NCI-H2227 (cell line): Measurements from ENCODE around the gene RPL13A.
"Not testable (repeated sequence)": the region's sequence is repeated elsewhere in the genome, so short reads cannot be mapped to it uniquely, and the experiment has no call there.

ENCODE experiments used
- DNase-seq: peaks from one replicate; lab custom pipeline; 2025; ENCODE audit not compliant: unreplicated experiment; lab: John Stamatoyannopoulos, UW

Gene RPL13A

DNA sequence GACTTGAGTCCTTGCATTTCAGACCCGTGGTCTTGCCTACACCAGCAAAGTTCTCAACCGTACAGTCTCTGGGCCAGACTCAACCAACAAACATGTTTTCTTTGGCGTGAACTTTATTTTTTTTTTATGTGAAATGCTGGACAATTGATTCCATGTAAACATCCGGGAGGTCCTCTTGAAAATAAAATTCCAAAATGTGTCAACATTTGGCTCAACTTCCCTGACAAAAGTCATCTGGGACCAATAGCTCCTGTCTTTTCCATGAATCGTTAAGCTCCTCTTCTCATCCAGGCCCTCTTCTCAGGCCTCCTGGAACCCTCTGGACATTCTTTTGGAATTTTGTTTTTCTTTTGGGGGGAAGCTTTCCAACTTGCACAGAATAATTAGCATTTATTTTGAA lies 31.6 kb upstream of the RPL13A start:
- DNase-seq: no peak

DNA sequence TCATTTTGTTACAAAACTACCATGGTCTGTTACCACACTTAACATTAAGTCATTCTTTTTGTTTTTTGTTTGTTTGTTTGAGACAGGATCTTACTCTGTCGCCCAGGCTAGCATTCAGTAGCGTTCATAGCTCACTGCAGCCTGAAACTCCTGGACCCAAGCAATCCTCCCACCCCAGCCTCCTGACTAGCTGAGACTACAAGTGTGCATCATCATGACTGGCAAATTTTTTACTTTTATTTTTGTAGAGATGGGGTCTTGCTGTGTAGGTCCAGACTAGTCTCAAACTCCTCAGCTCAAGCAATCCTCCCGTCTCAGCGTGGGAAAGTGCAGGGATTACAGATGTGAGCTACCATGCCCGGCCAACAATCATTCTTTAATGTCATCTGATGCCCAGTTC lies 31.1 kb upstream of the RPL13A start:
- no peak for DNase-seq

DNA sequence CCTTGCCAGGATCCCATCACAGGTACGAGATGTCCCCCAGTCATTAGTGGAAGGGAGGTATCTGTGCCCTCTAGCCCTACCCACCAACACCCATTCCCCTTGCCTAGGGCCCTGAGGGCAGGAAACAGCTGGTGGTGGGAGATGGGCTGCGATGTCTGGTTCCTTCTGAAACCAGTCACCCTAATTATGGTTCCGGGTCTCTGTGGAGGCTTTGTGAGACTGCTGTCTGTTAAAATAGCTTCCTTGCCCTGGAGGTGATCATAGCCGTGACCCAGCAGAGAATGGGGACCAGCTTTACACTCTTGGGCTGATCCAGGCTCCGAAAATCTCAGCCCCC lies 28.9 kb upstream of the RPL13A start:
- no peak for DNase-seq

DNA sequence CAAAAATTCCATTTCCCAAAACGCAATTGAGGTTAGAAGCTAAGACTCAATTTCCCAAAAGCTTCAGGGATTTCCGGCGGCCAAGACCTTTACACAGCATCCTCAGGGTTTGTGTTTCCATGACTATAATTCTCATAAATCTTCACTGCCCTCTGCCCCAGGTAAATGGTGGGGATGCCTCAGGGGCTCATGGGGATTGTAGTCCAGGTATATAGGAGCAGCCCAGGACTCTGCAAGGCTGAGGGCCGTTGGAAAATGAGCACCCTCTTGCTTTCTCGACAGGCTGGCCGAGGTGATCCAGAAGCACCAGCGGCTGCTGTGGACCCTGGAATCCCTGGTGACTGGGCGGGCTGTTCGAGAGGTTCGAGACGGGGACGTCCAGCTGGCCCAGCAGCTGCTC lies 28.0 kb upstream of the RPL13A start:
- no peak for DNase-seq

DNA sequence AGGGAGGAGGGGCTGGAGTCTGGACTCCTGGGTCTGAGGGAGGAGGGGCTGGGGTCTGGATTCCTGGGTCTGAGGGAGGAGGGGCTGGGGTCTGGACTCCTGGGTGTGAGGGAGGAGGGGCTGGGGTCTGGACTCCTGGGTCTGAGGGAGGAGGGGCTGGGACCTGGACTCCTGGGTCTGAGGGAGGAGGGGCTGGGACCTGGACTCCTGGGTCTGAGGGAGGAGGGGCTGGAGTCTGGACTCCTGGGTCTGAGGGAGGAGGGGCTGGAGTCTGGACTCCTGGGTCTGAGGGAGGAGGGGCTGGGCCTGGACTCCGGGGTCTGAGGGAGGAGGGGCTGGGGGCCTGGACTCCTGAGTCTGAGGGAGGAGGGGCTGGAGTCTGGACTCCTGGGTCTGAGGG lies 26.3 kb upstream of the RPL13A start:
- not testable (repeated sequence) for DNase-seq

DNA sequence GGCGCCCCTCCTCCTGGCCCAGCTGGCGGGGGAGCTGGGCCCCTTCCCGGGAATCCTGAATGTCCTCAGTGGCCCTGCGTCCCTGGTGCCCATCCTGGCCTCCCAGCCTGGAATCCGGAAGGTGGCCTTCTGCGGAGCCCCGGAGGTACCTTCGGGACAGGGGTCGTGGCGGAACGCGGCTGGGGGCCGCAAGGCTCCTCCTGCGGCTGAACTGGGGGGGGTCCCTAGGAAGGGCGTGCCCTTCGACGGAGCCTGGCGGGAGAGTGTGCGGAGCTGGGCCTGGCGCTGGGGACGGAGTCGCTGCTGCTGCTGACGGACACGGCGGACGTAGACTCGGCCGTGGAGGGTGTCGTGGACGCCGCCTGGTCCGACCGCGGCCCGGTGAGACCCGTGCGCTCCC lies 25.8 kb upstream of the RPL13A start:
- DNase-seq: no peak

DNA sequence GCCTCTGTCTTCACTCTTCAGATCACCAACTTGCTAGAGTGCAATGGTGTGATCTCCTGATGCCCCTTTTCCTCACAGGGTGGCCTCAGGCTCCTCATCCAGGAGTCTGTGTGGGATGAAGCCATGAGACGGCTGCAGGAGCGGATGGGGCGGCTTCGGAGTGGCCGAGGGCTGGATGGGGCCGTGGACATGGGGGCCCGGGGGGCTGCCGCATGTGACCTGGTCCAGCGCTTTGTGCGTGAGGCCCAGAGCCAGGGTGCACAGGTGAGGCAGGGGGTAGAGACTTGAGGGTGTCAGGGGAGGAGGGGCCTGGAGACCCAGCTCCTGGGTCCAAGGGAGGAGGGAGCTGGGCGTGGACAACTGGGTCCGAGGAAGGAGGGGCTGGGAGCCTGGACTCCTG lies 24.9 kb upstream of the RPL13A start:
- DNase-seq: no peak

GRCh38 chr19:49463960-49464740 lies 23.3 kb upstream of the RPL13A start:
- DNase-seq: no peak

GRCh38 chr19:49465371-49465770 lies 22.0 kb upstream of the RPL13A start:
- no peak for DNase-seq

- no peak for DNase-seq
Observed at GRCh38 chr19:49468199-49468598, 19.2 kb upstream of the RPL13A start.

DNA sequence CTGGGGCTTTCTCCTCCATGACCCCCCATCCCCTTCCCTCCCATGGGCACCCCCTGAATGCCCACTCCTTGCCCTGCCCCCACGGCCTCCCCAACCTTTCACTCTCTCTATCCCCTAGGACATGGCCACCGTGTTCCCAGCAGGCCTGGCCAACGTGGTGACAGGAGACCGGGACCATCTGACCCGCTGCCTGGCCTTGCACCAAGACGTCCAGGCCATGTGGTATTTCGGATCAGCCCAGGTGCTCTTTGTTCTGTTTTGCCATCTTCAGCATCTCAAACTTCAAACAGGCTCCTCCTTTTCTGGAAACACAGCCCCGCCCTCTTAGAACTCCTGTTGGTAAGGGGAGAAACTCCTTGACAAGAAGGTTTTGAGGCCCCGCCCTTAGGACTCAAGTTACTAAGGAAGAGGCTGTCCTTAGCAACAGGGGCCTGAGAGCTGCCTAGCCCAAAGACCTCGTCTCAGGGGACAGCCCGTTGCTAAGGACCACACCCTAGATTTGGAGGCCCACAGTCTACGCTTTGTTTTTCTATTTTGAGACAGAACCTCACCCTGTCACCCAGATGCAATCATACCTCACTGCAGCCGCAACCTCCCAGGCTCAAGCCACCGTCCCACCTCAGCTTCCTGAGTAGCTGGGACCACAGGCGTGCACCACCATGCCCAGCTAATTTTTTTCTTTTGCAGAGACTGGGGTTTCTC lies 18.5 kb upstream of the RPL13A start:
- DNase-seq: peak; percentile 10

DNA sequence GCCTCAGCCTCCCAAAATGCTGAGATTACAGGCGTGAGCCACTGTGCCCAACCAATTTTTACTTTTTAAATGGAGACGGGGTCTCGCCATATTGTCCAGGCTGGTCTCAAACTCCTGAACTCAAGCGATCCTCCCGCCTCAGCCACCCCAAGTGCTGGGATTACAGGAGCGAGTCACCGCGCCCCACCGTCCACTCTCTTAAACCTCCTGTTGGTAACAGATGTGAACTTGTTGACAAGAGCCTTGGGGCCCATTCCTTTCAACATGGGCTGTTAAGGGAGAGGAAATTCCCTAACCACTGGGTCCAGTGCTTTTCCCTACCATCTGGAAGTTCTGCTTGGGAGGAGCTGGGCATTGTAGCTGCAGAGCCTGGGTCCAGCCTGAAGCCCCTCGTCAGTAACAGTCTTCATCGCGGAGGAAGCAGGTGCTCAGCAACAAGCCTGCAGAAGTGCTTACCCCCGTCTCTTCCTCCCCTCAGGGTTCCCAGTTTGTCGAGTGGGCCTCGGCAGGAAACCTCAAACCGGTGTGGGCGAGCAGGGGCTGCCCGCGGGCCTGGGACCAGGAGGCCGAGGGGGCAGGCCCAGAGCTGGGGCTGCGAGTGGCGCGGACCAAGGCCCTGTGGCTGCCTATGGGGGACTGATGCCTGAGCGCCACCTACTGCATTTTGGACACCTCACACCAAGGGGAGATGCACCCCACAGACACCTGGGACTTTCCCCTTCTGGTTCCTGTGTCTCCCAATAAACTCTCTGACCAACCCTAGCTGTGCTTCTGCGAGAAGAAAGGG lies 17.4 kb upstream of the RPL13A start:
- no peak for DNase-seq

GRCh38 chr19:49470615-49470978 lies 16.8 kb upstream of the RPL13A start:
- no peak for DNase-seq

GRCh38 chr19:49472936-49473335 lies 14.5 kb upstream of the RPL13A start:
- no peak for DNase-seq

DNA sequence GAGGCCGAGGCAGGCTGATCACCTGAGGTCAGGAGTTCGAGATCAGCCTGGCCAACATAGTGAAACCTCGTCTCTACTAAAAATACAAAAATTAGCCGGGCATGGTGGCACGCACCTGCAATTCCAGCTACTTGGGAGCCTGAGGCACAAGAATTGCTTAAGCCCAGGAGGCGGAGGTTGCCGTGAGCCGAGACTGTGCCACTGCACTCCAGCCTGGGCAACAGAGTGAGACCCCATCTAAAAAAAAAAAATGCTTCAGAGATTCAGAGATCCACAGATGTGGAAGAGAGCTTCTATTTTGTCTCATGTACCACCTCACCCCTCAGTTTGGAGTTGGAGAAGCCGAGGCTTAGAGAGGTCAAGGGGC lies 13.9 kb upstream of the RPL13A start:
- DNase-seq: not testable (repeated sequence)

GRCh38 chr19:49473868-49474541 lies 13.4 kb upstream of the RPL13A start, which contains the start of gene FLT3LG:
FLT3LG (plus strand) TSS chr19:49474215; CDS start chr19:49474640, 425 bp downstream.
- DNase-seq: peak; percentile 54

- no peak for DNase-seq
Observed at GRCh38 chr19:49474542-49474924, 12.9 kb upstream of the RPL13A start.

DNA sequence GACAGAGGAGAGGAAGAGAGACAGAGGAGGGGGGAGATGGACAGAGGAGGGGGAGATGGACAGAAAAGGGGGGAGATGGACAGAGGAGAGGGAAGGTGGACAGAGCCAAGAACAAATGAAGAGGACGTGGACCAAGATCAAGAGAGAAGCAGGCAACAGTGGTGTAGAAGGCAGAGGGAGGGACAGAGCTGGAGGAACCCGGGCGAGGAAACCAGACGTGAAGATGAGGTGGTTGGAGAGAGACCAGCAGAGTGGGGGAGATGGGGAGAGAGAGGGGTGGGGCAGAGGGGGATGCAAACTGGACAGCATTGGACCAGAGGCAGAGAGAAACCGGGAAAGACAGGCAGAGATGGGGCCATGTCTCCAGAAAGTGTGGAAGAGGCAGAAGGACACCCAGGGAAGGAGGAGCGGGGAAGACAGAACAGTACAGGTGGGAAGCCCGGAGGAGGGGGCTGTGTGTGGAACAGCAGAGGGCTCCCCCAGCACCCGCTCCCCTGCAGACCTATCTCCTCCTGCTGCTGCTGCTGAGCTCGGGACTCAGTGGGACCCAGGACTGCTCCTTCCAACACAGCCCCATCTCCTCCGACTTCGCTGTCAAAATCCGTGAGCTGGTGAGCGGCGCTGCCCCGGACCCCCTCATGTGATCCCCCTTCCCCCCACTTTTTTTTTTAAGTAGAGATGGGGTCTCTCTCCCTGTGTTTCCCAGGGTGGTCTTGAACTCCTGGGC lies 12.1 kb upstream of the RPL13A start:
- DNase-seq: no peak

GRCh38 chr19:49475995-49476880 lies 11.2 kb upstream of the RPL13A start:
- DNase-seq: peak; percentile 46
